ENCODE results near the gene FAM161A. TPM values are rescaled to one million over a fixed set of nuclear protein-coding genes. Genes with fewer than 3 reads are reported as not detected.
A peak's percentile ranks its signal among the peaks of the same experiment; 100 is the strongest.
"Not testable (repeated sequence)": the region's sequence is repeated elsewhere in the genome, so short reads cannot be mapped to it uniquely, and the experiment has no call there.

Gene FAM161A
- total RNA-seq = 1 to 10 TPM; 6.0 to 7.0 TPM

- Mint-ChIP-seq H3K36me3 (peaks cover 14% of the 10 kb centered on the region), H3K27ac (peak within 1 kb of the TSS; percentile 96), H3K4me3 (peak within 1 kb of the TSS; percentile 87), H3K27me3 (no peaks in the 10 kb centered on the region), H3K9me3 (no peaks in the 10 kb centered on the region), H3K4me1 (peaks cover 21% of the 10 kb centered on the region)
- DNase-seq = peak; percentile 87
These were observed at the start of gene FAM161A for GRCh38 chr2:61853847-61854563. Gene FAM161A (minus strand): TSS chr2:61854060. CDS start chr2:61854041, 19 bp downstream.

- no peaks in the 10 kb centered on the region for H3K9me3 Mint-ChIP-seq
- H3K27ac Mint-ChIP-seq = no peak overlapping the region
- no peaks in the 10 kb centered on the region for H3K36me3 Mint-ChIP-seq
- H3K4me1 Mint-ChIP-seq = peaks cover 2% of the 10 kb centered on the region
- no peak overlapping the region for H3K4me3 Mint-ChIP-seq
- H3K27me3 Mint-ChIP-seq = no peaks in the 10 kb centered on the region
- DNase-seq = no peak
These were observed 46.4 kb upstream of the FAM161A start for GRCh38 chr2:61900281-61900680.

GRCh38 chr2:61898810-61899209 is 45.0 kb upstream of the FAM161A start:
- Mint-ChIP-seq H3K4me1 (no peaks in the 10 kb centered on the region), H3K9me3 (no peaks in the 10 kb centered on the region), H3K36me3 (no peaks in the 10 kb centered on the region), H3K27ac (no peak overlapping the region), H3K4me3 (no peak overlapping the region), H3K27me3 (no peaks in the 10 kb centered on the region)
- DNase-seq = no peak

GRCh38 chr2:61888267-61889055 is 34.6 kb upstream of the FAM161A start, which contains the start of gene CCT4:
Gene CCT4 (minus strand): TSS chr2:61888656. CDS start chr2:61888507, 149 bp downstream.
- no peaks in the 10 kb centered on the region for H3K9me3 Mint-ChIP-seq
- no peaks in the 10 kb centered on the region for H3K27me3 Mint-ChIP-seq
- H3K4me3 Mint-ChIP-seq = peak within 1 kb of the TSS; percentile 98
- peak within 1 kb of the TSS; percentile 99 for H3K27ac Mint-ChIP-seq
- peak; percentile 92 for DNase-seq
- peaks cover 31% of the 10 kb centered on the region for H3K4me1 Mint-ChIP-seq
- H3K36me3 Mint-ChIP-seq = peaks cover 38% of the 10 kb centered on the region

GRCh38 chr2:61887717-61888266 is 33.9 kb upstream of the FAM161A start:
- Mint-ChIP-seq H3K4me3 (peak overlapping the region; percentile 98), H3K27ac (peak overlapping the region; percentile 99), H3K9me3 (no peaks in the 10 kb centered on the region), H3K36me3 (peaks cover 42% of the 10 kb centered on the region), H3K4me1 (peaks cover 31% of the 10 kb centered on the region), H3K27me3 (no peaks in the 10 kb centered on the region)
- no peak for DNase-seq

- Mint-ChIP-seq H3K4me3 (peak overlapping the region; percentile 98), H3K4me1 (peaks cover 30% of the 10 kb centered on the region), H3K27me3 (no peaks in the 10 kb centered on the region), H3K27ac (peak overlapping the region; percentile 99), H3K9me3 (no peaks in the 10 kb centered on the region), H3K36me3 (peaks cover 43% of the 10 kb centered on the region)
- peak; percentile 13 for DNase-seq
These were observed 32.2 kb upstream of the FAM161A start for GRCh38 chr2:61885896-61886603.

- no peaks in the 10 kb centered on the region for H3K27me3 Mint-ChIP-seq
- DNase-seq = no peak
- peaks cover 28% of the 10 kb centered on the region for H3K4me1 Mint-ChIP-seq
- peaks cover 49% of the 10 kb centered on the region for H3K36me3 Mint-ChIP-seq
- no peaks in the 10 kb centered on the region for H3K9me3 Mint-ChIP-seq
- H3K4me3 Mint-ChIP-seq = no peak overlapping the region
- H3K27ac Mint-ChIP-seq = peak overlapping the region; percentile 34
These were observed 29.0 kb upstream of the FAM161A start for GRCh38 chr2:61882850-61883249.

- DNase-seq, H3K4me1 Mint-ChIP-seq, H3K9me3 Mint-ChIP-seq, H3K27me3 Mint-ChIP-seq, H3K4me3 Mint-ChIP-seq: not testable (repeated sequence)
- H3K27ac Mint-ChIP-seq = peak overlapping the region; percentile 50
- peaks cover 24% of the 10 kb centered on the region for H3K36me3 Mint-ChIP-seq
These were observed 25.5 kb upstream of the FAM161A start for GRCh38 chr2:61879351-61879750.

- no peak overlapping the region for H3K27ac Mint-ChIP-seq
- no peak for DNase-seq
- H3K4me1 Mint-ChIP-seq = peaks cover 7% of the 10 kb centered on the region
- H3K27me3 Mint-ChIP-seq = no peaks in the 10 kb centered on the region
- H3K9me3 Mint-ChIP-seq = no peaks in the 10 kb centered on the region
- H3K4me3 Mint-ChIP-seq = no peak overlapping the region
- H3K36me3 Mint-ChIP-seq = peaks cover 22% of the 10 kb centered on the region
These were observed 24.9 kb upstream of the FAM161A start for GRCh38 chr2:61878761-61879160.

- H3K27me3 Mint-ChIP-seq = no peaks in the 10 kb centered on the region
- H3K27ac Mint-ChIP-seq = no peak overlapping the region
- H3K4me1 Mint-ChIP-seq = peaks cover 4% of the 10 kb centered on the region
- no peaks in the 10 kb centered on the region for H3K9me3 Mint-ChIP-seq
- DNase-seq = no peak
- no peak overlapping the region for H3K4me3 Mint-ChIP-seq
- peaks cover 19% of the 10 kb centered on the region for H3K36me3 Mint-ChIP-seq
These were observed 23.8 kb upstream of the FAM161A start for GRCh38 chr2:61877571-61878245.

- no peak overlapping the region for H3K27ac Mint-ChIP-seq
- no peak for DNase-seq
- H3K9me3 Mint-ChIP-seq = no peaks in the 10 kb centered on the region
- peaks cover 4% of the 10 kb centered on the region for H3K4me1 Mint-ChIP-seq
- no peaks in the 10 kb centered on the region for H3K27me3 Mint-ChIP-seq
- peaks cover 19% of the 10 kb centered on the region for H3K36me3 Mint-ChIP-seq
- no peak overlapping the region for H3K4me3 Mint-ChIP-seq
These were observed 22.5 kb upstream of the FAM161A start for GRCh38 chr2:61876400-61876799.

- not testable (repeated sequence) for DNase-seq, H3K4me3 Mint-ChIP-seq, H3K9me3 Mint-ChIP-seq, H3K27me3 Mint-ChIP-seq, H3K4me1 Mint-ChIP-seq, H3K27ac Mint-ChIP-seq
- H3K36me3 Mint-ChIP-seq = peaks cover 66% of the 10 kb centered on the region
These were observed 12.7 kb upstream of the FAM161A start for GRCh38 chr2:61866482-61867089.

- Mint-ChIP-seq H3K27ac (no peak overlapping the region), H3K4me1 (peaks cover 2% of the 10 kb centered on the region), H3K9me3 (no peaks in the 10 kb centered on the region), H3K27me3 (no peaks in the 10 kb centered on the region), H3K4me3 (no peak overlapping the region), H3K36me3 (peaks cover 66% of the 10 kb centered on the region)
- no peak for DNase-seq
These were observed 8.2 kb upstream of the FAM161A start for GRCh38 chr2:61862085-61862484.

- DNase-seq = no peak
- Mint-ChIP-seq H3K27me3 (no peaks in the 10 kb centered on the region), H3K27ac (no peak overlapping the region), H3K4me3 (no peak overlapping the region), H3K36me3 (peaks cover 33% of the 10 kb centered on the region), H3K4me1 (peaks cover 21% of the 10 kb centered on the region), H3K9me3 (no peaks in the 10 kb centered on the region)
These were observed 3.4 kb upstream of the FAM161A start for GRCh38 chr2:61857224-61857623.

Measured in activated naive CD8-positive, alpha-beta T cell treated with anti-CD3 and anti-CD28 coated beads for 36 hours (primary cell).